Measurements from ENCODE around the gene HS6ST1.
"Not testable (repeated sequence)": the region's sequence is repeated elsewhere in the genome, so short reads cannot be mapped to it uniquely, and the experiment has no call there.

GRCh38 chr2:128318245-128318644 lies 423 bp downstream of the HS6ST1 start:
- TF ChIP-seq CTCF (IDR thresholded peaks at IDR 0.05); POLR2AphosphoS5 (IDR thresholded peaks at IDR 0.05; ENCODE audit: low read depth, low read length); SIN3A (IDR thresholded peaks at IDR 0.05; ENCODE audit: borderline replicate concordance, insufficient read depth, low read depth, low read length); TCF7L2 (IDR thresholded peaks at IDR 0.05; ENCODE audit: low read depth, low read length); REST (IDR thresholded peaks at IDR 0.05; ENCODE audit: insufficient read depth in 1 of 2, low read depth in 2 of 2, low read length in 1 of 2): not testable (repeated sequence)

Data from Panc1 (cell line).